ENCODE results near the gene BPIFA2. TPM values are rescaled to one million over a fixed set of nuclear protein-coding genes. Genes with fewer than 3 reads are reported as not detected.

Gene BPIFA2
- total and polyA plus RNA-seq, 2 of the 4 experiments (the other 2 are of a cell fraction), result not detected

DNA sequence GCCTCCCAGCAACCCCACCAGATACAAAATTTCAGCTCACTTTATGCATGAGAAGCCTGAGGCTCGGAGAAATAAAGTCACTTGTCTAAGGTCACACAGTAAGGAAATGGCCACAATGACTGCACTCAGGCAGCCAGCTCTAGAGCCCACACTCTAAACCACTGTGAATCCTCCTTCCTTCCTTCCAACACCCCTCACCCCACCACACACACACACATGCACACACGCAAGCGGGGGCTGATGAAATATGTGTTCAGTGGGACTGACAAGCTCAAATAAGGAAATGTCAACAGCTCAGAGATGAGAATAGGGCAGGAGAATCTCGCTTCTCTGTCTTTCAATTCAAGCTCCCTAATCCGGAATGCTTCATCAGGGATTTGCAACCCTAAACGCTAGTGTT is 61.9 kb downstream of the BPIFA2 start:
- CTCF ChIA-PET, result no interaction called here
- H4K91ac ChIP-seq (ENCODE audit: insufficient read depth, low read depth, low read length), result no peak overlapping the region

More for the DNA sequence above, 61.9 kb downstream of the BPIFA2 start:
- Histone ChIP-seq H2BK20ac (ENCODE audit: low read depth, low read length) (no peak overlapping the region), H3K79me1 (ENCODE audit: low read depth in 1 of 2, low read length in 2 of 2) (no peaks in the 10 kb centered on the region), H3K9ac (ENCODE audit: low read depth, low read length) (no peak overlapping the region), H2AFZ (replicated peaks; ENCODE audit: low read length, poor library complexity) (no peak overlapping the region), H3K14ac (replicated peaks; ENCODE audit: low read depth, low read length) (no peak overlapping the region), H3K4me3 (ENCODE audit: insufficient read depth, low read depth, low read length) (no peak overlapping the region), H4K5ac (ENCODE audit: low read depth, low read length) (no peak overlapping the region), H2AK5ac (ENCODE audit: low read depth, low read length) (no peak overlapping the region), H2BK120ac (ENCODE audit: low read depth, low read length) (no peak overlapping the region), H3K56ac (ENCODE audit: extremely low read depth, insufficient read depth, low read length) (no peak overlapping the region), H3K9me3 (ENCODE audit: control insufficient read depth, insufficient read depth, low read length) (no peaks in the 10 kb centered on the region), H3K27me3 (ENCODE audit: control insufficient read depth, insufficient read depth, low read length) (peaks cover 5% of the 10 kb centered on the region), H3K36me3 (ENCODE audit: control insufficient read depth, insufficient read depth, low read length) (no peaks in the 10 kb centered on the region), H3K4me1 (ENCODE audit: control insufficient read depth, insufficient read depth, low read length) (no peaks in the 10 kb centered on the region), H3K9me1 (ENCODE audit: insufficient read depth, low read length) (no peaks in the 10 kb centered on the region), H2AK9ac (replicated peaks; ENCODE audit: low read depth, low read length, poor library complexity) (no peak overlapping the region), H4K20me1 (ENCODE audit: insufficient read depth, low read length) (no peaks in the 10 kb centered on the region), H3K27ac (ENCODE audit: insufficient read depth, low read length) (no peak overlapping the region), H4K8ac (ENCODE audit: low read depth in 2 of 2, low read length in 2 of 2) (no peak overlapping the region), H2BK5ac (ENCODE audit: low read depth, low read length, poor library complexity, severe bottlenecking) (no peak overlapping the region), H3K18ac (ENCODE audit: low read depth, low read length) (no peak overlapping the region), H3K23ac (ENCODE audit: low read depth, low read length) (no peak overlapping the region), H3K4ac (ENCODE audit: low read depth, low read length) (no peak overlapping the region), H3K4me2 (ENCODE audit: low read depth, low read length) (no peak overlapping the region), H2BK15ac (ENCODE audit: low read depth, low read length) (no peak overlapping the region)
- in situ Hi-C loops (cut with MboI; ENCODE audit: low sequenced_read_pairs) (no loop called here), dilution Hi-C loops (cut with HindIII; ENCODE audit: low sequenced_read_pairs, unreplicated experiment) (no loop called here), intact Hi-C loops (cut with micrococcal nuclease) (no loop called here)
- WGBS, 2 experiments (ENCODE audit: extremely low coverage in 2 of 2, insufficient read length in 1 of 2), result 44% methylated on average over 2 of the region's 6 CpGs; no CpG with 5 or more reads in 1 of the 2 experiments
- ATAC-seq (ENCODE audit: low read depth), result no peak
- no TSS peak for BruUV-seq (replicated peaks)
- TF ChIP-seq CEBPB (IDR thresholded peaks at IDR 0.05; ENCODE audit: low read depth, low read length) (no peak), SMC3 (IDR thresholded peaks at IDR 0.05; ENCODE audit: low read depth, low read length) (no peak), MAZ (IDR thresholded peaks at IDR 0.05; ENCODE audit: borderline replicate concordance, low read depth, low read length) (no peak), RFX5 (IDR thresholded peaks at IDR 0.05; ENCODE audit: low read depth, low read length) (no peak), RAD21 (IDR thresholded peaks at IDR 0.05; ENCODE audit: low read length) (no peak)
- TF ChIP-seq, protein P1, sequence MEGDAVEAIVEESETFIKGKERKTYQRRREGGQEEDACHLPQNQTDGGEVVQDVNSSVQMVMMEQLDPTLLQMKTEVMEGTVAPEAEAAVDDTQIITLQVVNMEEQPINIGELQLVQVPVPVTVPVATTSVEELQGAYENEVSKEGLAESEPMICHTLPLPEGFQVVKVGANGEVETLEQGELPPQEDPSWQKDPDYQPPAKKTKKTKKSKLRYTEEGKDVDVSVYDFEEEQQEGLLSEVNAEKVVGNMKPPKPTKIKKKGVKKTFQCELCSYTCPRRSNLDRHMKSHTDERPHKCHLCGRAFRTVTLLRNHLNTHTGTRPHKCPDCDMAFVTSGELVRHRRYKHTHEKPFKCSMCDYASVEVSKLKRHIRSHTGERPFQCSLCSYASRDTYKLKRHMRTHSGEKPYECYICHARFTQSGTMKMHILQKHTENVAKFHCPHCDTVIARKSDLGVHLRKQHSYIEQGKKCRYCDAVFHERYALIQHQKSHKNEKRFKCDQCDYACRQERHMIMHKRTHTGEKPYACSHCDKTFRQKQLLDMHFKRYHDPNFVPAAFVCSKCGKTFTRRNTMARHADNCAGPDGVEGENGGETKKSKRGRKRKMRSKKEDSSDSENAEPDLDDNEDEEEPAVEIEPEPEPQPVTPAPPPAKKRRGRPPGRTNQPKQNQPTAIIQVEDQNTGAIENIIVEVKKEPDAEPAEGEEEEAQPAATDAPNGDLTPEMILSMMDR (conservative IDR thresholded peaks at IDR 0.05; ENCODE audit: low read depth, low read length), result no peak
- TF ChIP-seq, protein P2, sequence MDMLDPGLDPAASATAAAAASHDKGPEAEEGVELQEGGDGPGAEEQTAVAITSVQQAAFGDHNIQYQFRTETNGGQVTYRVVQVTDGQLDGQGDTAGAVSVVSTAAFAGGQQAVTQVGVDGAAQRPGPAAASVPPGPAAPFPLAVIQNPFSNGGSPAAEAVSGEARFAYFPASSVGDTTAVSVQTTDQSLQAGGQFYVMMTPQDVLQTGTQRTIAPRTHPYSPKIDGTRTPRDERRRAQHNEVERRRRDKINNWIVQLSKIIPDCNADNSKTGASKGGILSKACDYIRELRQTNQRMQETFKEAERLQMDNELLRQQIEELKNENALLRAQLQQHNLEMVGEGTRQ (IDR thresholded peaks at IDR 0.05; ENCODE audit: low read depth, low read length), result no peak
- POLR2A ChIA-PET (ENCODE audit: unreplicated experiment), result no interaction called here
- no peak for DNase-seq

Other genes starting within 250 kb of the BPIFA2 start
- not detected in 2 replicates for gene SUN5, start 163.7 kb upstream of the BPIFA2 start, total RNA-seq (2012; rRNA removed)
- not detected in 2 replicates for gene SUN5, start 163.7 kb upstream of the BPIFA2 start, polyA plus RNA-seq (2012; rRNA removed)
- gene BPIFB2, start 160.5 kb upstream of the BPIFA2 start, total RNA-seq (2012; rRNA removed), result not detected in 2 replicates
- gene BPIFB2, start 160.5 kb upstream of the BPIFA2 start, polyA plus RNA-seq (2012; rRNA removed), result not detected in 2 replicates
- gene BPIFB6, start 136.5 kb upstream of the BPIFA2 start, total RNA-seq (2012; rRNA removed), result not detected in 2 replicates
- gene BPIFB6, start 136.5 kb upstream of the BPIFA2 start, polyA plus RNA-seq (2012; rRNA removed), result not detected in 2 replicates
- gene BPIFB3, start 114.3 kb upstream of the BPIFA2 start, total RNA-seq (2012; rRNA removed), result not detected in 2 replicates
- gene BPIFB3, start 114.3 kb upstream of the BPIFA2 start, polyA plus RNA-seq (2012; rRNA removed), result not detected in 2 replicates
- gene BPIFB4, start 88.5 kb upstream of the BPIFA2 start, total RNA-seq (2012; rRNA removed), result not detected in 2 replicates
- gene BPIFB4, start 88.5 kb upstream of the BPIFA2 start, polyA plus RNA-seq (2012; rRNA removed), result not detected in 2 replicates
- not detected in 2 replicates for gene BPIFA3, start 49.2 kb downstream of the BPIFA2 start, total RNA-seq (2012; rRNA removed)
- gene BPIFA3, start 49.2 kb downstream of the BPIFA2 start, polyA plus RNA-seq (2012; rRNA removed), result not detected in 2 replicates
- gene BPIFA1, start 67.8 kb downstream of the BPIFA2 start, total RNA-seq (2012; rRNA removed), result not detected in 2 replicates
- gene BPIFA1, start 67.8 kb downstream of the BPIFA2 start, polyA plus RNA-seq (2012; rRNA removed), result not detected in 2 replicates
- not detected in 2 replicates for gene BPIFB1, start 115.1 kb downstream of the BPIFA2 start, total RNA-seq (2012; rRNA removed)
- not detected in 2 replicates for gene BPIFB1, start 115.1 kb downstream of the BPIFA2 start, polyA plus RNA-seq (2012; rRNA removed)
- gene CDK5RAP1, start 233.4 kb downstream of the BPIFA2 start, total RNA-seq (2012; rRNA removed), result 22.2 and 28.1 TPM in 2 replicates
- gene CDK5RAP1, start 233.4 kb downstream of the BPIFA2 start, polyA plus RNA-seq (2012; rRNA removed), result 21.7 and 23.9 TPM in 2 replicates

Data from IMR-90 (cell line).